ENCODE data around the gene STARD8. TPM values are rescaled to one million over a fixed set of nuclear protein-coding genes. Genes with fewer than 3 reads are reported as not detected.

The STARD8 gene
- total RNA-seq, 1 experiment from 2014 or later: not detected

DNA sequence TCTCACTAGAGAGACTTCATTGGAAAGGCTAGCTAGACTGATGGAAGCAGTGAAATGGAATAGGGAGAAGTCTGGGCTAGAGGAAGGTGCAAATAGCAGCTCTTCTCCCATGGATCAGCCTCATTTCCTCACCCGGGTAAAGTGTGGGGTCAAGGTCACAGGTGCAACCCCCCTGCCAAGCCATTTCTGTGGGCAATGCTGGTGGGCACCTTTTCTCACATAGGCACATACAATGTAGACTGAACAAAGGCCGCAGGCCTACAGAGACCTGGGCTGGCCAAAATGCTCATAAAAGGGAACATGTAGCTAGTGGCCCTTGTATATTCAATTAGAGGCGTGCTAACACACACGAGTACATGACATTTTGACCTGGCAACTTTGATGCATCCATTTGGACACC is 109.9 kb downstream of the STARD8 start:
- no peaks in the 10 kb centered on the region for H3K36me3 Mint-ChIP-seq (ENCODE audit: insufficient read depth, unreplicated experiment)
- Histone ChIP-seq H3K27me3 (replicated peaks; ENCODE audit: control insufficient read depth, insufficient read depth, low read length) (no peaks in the 10 kb centered on the region), H3K4me3 (ENCODE audit: low read depth, low read length) (no peak overlapping the region), H3K4me1 (no peaks in the 10 kb centered on the region), H3K36me3 (ENCODE audit: control insufficient read depth, insufficient read depth, low read length) (no peaks in the 10 kb centered on the region), H3K9me3 (no peaks in the 10 kb centered on the region)
- H3K27me3 Mint-ChIP-seq (ENCODE audit: insufficient read depth, unreplicated experiment): peaks cover 9% of the 10 kb centered on the region
- ChIA-PET CTCF (no interaction called here), POLR2A (no interaction called here)
- no peak overlapping the region for H3K27ac Mint-ChIP-seq (ENCODE audit: unreplicated experiment)
- intact Hi-C loops (cut with micrococcal nuclease; ENCODE audit: unreplicated experiment): no loop called here
- H3K9me3 Mint-ChIP-seq (ENCODE audit: unreplicated experiment): no peaks in the 10 kb centered on the region
- no peaks in the 10 kb centered on the region for H3K4me1 Mint-ChIP-seq (ENCODE audit: low read depth, unreplicated experiment)
- no peak for DNase-seq
- TF ChIP-seq, protein P1, sequence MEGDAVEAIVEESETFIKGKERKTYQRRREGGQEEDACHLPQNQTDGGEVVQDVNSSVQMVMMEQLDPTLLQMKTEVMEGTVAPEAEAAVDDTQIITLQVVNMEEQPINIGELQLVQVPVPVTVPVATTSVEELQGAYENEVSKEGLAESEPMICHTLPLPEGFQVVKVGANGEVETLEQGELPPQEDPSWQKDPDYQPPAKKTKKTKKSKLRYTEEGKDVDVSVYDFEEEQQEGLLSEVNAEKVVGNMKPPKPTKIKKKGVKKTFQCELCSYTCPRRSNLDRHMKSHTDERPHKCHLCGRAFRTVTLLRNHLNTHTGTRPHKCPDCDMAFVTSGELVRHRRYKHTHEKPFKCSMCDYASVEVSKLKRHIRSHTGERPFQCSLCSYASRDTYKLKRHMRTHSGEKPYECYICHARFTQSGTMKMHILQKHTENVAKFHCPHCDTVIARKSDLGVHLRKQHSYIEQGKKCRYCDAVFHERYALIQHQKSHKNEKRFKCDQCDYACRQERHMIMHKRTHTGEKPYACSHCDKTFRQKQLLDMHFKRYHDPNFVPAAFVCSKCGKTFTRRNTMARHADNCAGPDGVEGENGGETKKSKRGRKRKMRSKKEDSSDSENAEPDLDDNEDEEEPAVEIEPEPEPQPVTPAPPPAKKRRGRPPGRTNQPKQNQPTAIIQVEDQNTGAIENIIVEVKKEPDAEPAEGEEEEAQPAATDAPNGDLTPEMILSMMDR (IDR thresholded peaks at IDR 0.05; ENCODE audit: insufficient read depth in 1 of 2, low read depth in 1 of 2, low read length in 1 of 2, severe bottlenecking in 1 of 2, unreplicated experiment in 1 of 2): no peak
- H3K4me3 Mint-ChIP-seq (ENCODE audit: unreplicated experiment): no peak overlapping the region
- BruUV-seq (replicated peaks): no TSS peak

DNA sequence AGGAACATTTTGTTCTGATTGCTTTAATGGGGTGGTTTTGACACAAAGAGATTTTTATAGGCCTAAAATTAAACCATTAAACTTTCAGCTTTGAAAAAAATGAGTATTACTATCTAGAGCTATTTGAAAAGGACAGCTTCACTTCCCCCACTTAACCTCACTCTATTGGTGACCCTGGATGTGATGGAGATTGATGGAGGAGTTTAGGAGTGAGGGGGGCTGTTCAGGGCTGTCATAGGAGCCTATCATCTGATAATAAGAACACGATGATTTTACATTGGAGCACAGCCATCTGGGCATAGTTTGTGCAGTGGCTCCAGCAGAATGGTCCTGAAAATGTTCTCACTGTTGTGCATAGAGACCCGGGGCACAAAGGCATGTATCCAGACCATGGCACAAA is 110.3 kb downstream of the STARD8 start:
- ChIA-PET CTCF (no interaction called here), POLR2A (no interaction called here)
- Mint-ChIP-seq H3K27me3 (ENCODE audit: insufficient read depth, unreplicated experiment) (peaks cover 9% of the 10 kb centered on the region), H3K4me1 (ENCODE audit: low read depth, unreplicated experiment) (no peaks in the 10 kb centered on the region), H3K27ac (ENCODE audit: unreplicated experiment) (no peak overlapping the region), H3K4me3 (ENCODE audit: unreplicated experiment) (no peak overlapping the region), H3K9me3 (ENCODE audit: unreplicated experiment) (no peaks in the 10 kb centered on the region), H3K36me3 (ENCODE audit: insufficient read depth, unreplicated experiment) (no peaks in the 10 kb centered on the region)
- H3K9me3 ChIP-seq: no peaks in the 10 kb centered on the region
- H3K4me1 ChIP-seq: no peaks in the 10 kb centered on the region
- TF ChIP-seq, protein P1 (IDR thresholded peaks at IDR 0.05; ENCODE audit: insufficient read depth in 1 of 2, low read depth in 1 of 2, low read length in 1 of 2, severe bottlenecking in 1 of 2, unreplicated experiment in 1 of 2): no peak
- H3K4me3 ChIP-seq (ENCODE audit: low read depth, low read length): no peak overlapping the region
- DNase-seq: no peak
- intact Hi-C loops (cut with micrococcal nuclease; ENCODE audit: unreplicated experiment): no loop called here
- no peaks in the 10 kb centered on the region for H3K36me3 ChIP-seq (ENCODE audit: control insufficient read depth, insufficient read depth, low read length)
- H3K27me3 ChIP-seq (replicated peaks; ENCODE audit: control insufficient read depth, insufficient read depth, low read length): no peaks in the 10 kb centered on the region
- BruUV-seq (replicated peaks): no TSS peak

DNA sequence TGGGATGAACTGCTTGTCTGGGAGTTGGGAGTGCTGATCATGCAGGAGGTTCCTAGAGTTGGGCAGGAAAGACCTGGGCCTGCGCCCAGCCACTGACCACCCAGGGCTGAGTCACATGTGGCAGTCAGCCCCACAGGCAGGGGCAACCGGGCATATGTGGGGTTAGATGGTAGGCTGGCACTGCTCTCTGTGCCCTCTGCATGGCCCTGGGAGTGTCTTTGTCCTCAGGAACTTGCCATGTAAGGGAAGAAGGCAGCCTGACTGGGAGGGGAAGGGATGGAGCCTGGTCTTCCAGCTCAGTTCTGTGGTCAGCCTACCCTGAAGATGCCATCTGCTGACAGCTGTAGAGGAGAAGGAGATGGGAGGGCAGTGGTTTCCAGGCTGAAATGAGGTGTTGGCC is 111.2 kb downstream of the STARD8 start:
- Histone ChIP-seq H3K4me1 (no peaks in the 10 kb centered on the region), H3K9me3 (no peaks in the 10 kb centered on the region), H3K27me3 (replicated peaks; ENCODE audit: control insufficient read depth, insufficient read depth, low read length) (no peaks in the 10 kb centered on the region), H3K36me3 (ENCODE audit: control insufficient read depth, insufficient read depth, low read length) (no peaks in the 10 kb centered on the region), H3K4me3 (ENCODE audit: low read depth, low read length) (no peak overlapping the region)
- no peak overlapping the region for H3K4me3 Mint-ChIP-seq (ENCODE audit: unreplicated experiment)
- peaks cover 9% of the 10 kb centered on the region for H3K27me3 Mint-ChIP-seq (ENCODE audit: insufficient read depth, unreplicated experiment)
- no TSS peak for BruUV-seq (replicated peaks)
- no peaks in the 10 kb centered on the region for H3K4me1 Mint-ChIP-seq (ENCODE audit: low read depth, unreplicated experiment)
- no peaks in the 10 kb centered on the region for H3K36me3 Mint-ChIP-seq (ENCODE audit: insufficient read depth, unreplicated experiment)
- no peak for DNase-seq
- TF ChIP-seq, protein P1 (IDR thresholded peaks at IDR 0.05; ENCODE audit: insufficient read depth in 1 of 2, low read depth in 1 of 2, low read length in 1 of 2, severe bottlenecking in 1 of 2, unreplicated experiment in 1 of 2): no peak
- CTCF ChIA-PET: no interaction called here
- no peak overlapping the region for H3K27ac Mint-ChIP-seq (ENCODE audit: unreplicated experiment)
- H3K9me3 Mint-ChIP-seq (ENCODE audit: unreplicated experiment): no peaks in the 10 kb centered on the region
- POLR2A ChIA-PET: no interaction called here
- intact Hi-C loops (cut with micrococcal nuclease; ENCODE audit: unreplicated experiment): no loop called here

Data from Caco-2 (cell line).